ENCODE data around the gene SIK2.

SIK2 gene

GRCh38 chr11:111623527-111624030 lies 21.3 kb downstream of the SIK2 start:
- no peak for DNase-seq

DNA sequence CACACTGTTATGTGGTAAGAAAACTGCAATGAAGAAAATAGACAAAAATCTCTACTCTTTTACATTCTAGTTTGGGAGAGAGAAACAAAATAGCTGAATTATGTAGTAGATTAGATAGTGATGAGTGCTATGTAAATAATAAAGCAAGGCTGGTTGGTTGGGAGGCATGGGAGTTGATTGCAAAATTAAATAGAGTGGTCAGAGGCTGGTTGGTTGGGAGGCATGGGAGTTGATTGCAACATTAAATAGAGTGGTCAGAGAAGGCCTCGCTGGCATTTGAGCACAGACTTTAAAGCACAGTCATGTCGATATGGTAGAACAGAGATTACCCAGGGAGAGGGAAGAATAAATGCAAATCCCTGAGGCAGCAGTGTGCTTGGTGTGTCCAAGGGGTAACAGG lies 22.4 kb downstream of the SIK2 start:
- no peak for DNase-seq

GRCh38 chr11:111627591-111627990 lies 25.3 kb downstream of the SIK2 start:
- DNase-seq: no peak

DNA sequence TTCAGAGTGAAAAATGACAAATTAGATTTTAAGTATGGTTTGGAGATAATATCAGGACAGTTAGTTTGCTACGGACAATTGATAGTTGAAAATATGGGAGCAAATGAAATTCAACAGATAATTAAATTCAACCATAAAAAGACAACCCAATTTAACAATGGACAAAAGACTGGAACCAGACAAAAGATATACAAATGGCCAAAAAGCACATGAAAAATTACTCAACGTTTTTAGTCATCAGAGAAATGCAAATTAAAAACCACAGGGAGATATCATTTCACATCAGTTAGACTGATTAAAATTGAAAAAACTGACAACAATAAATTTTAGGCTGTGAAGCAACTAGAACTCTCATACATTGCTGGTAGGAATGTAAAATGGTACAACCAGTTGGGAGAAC lies 27.2 kb downstream of the SIK2 start:
- no peak for DNase-seq

DNA sequence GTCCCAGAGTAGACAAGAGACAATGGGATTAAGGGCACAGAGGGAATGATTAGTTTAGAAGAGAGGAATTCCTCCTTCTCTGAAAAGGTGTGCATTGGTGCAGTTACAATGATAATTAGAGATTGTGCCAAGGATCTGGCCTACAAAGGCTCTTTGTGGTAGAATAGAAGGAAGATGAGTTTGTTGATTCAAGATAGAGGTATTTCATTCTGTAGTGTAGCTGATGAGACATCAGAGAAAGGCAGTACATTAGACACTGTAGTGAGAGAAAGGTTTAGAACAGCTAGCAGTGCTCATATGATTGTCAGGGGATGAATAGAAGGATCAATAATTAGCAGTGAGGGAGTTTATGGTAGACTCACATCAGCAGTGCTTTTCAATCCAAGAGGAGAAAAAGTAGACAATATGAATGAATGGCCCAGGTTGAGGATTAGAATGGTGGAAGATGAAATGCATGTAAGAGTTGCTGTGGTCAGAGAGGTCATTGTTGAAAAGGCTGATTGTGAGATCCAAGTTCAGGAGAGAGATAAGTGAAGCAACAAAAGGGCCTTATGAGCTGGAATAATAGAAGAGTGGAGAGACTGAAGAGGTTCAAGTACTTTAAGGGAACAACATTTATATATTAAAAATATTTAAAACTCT lies 28.9 kb downstream of the SIK2 start:
- DNase-seq: no peak

- no peak for DNase-seq
Measured at GRCh38 chr11:111631666-111632039, 29.4 kb downstream of the SIK2 start.

GRCh38 chr11:111632516-111633220 lies 30.4 kb downstream of the SIK2 start:
- no peak for DNase-seq

DNA sequence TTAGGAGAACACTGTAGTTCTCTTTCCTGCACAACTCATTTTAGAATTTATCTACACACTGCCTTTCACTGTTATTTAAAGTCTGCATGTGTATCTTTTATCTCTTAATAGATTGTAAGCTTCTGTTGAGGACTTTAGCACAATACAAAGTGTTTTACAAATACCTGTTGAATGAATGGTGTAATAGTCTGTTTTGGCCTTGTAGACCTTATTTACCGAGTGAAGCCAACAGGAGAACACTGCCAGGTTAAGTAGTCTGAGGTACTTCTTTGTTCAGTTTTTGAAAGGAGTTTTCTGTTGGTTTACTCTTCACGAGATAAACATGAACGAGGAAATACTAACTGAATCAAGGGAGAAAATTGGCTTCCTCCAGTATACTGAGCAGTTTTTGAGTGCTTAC lies 31.0 kb downstream of the SIK2 start:
- DNase-seq: no peak

- DNase-seq: no peak
Measured at GRCh38 chr11:111633756-111634362, 31.6 kb downstream of the SIK2 start.

DNA sequence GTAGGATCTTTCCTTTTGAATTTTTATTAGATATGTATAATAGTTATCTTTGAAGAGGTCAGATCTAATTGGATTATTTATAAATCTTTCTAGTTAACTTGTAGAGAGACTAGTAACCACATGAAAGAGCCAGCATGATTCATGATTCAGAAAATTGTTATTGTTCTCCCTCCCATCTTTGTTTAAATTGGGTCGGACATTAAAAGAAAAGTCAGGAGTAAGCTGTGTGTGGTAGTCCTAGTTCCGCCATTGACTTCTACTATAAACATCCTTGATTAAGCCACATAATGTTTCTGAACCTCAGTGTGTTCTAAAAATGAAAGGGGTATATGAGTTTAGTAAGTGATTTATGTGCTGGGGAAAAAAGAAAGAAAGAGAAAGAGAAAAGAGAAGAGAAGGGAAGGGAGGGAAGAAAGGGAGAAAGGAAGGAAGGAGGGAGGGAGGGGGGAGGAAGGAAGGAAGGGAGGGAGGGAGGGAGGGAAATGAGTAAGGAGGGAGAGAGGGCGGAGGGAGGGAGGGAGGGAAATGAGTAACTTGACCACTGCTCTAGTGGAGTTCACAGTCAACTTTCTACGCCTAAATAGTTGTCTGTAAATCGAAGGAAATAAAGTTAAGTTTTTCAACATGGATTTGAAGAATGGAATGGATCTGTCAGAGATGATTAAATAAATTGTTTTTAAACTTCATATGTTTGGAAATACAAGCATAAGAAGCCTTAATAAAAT lies 32.9 kb downstream of the SIK2 start:
- no peak for DNase-seq

GRCh38 chr11:111635706-111636045 lies 33.4 kb downstream of the SIK2 start:
- DNase-seq: peak in 38 of 56 donors; percentile 2 to 60 (median 20)

GRCh38 chr11:111637885-111638284 lies 35.6 kb downstream of the SIK2 start:
- no peak for DNase-seq

DNA sequence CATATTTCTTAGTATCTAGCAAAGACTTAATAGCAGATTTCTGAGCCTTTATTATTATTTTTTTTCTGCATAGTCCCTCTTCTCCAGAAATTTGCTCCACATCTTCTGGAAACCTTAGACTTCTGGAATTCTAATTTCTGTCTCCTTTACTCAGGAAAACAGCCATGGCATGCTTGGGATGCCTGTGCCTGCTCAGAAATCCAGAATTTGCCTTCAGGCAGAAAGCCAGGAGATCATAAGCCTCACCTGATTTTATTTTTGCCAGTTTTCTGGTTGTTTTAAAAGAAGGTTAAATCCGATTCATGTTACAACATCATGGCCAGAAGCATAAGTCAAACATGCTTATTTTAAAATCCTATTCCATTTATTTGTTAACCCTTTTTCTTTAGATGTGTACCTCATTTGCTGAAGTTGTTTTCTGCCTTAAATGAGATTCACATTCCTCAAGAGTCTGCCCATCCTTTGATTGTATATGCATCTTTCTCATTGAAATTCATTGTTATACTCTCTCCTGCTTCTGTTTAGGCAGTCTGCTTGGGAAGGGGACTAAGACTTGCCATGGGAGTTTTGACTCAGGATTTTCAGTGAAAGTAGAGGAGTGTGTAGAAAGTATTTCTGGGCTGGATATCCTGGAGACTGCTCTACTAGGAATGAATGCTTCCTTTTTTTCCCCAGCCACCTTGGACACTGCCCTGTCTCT lies 37.1 kb downstream of the SIK2 start:
- DNase-seq: no peak

DNA sequence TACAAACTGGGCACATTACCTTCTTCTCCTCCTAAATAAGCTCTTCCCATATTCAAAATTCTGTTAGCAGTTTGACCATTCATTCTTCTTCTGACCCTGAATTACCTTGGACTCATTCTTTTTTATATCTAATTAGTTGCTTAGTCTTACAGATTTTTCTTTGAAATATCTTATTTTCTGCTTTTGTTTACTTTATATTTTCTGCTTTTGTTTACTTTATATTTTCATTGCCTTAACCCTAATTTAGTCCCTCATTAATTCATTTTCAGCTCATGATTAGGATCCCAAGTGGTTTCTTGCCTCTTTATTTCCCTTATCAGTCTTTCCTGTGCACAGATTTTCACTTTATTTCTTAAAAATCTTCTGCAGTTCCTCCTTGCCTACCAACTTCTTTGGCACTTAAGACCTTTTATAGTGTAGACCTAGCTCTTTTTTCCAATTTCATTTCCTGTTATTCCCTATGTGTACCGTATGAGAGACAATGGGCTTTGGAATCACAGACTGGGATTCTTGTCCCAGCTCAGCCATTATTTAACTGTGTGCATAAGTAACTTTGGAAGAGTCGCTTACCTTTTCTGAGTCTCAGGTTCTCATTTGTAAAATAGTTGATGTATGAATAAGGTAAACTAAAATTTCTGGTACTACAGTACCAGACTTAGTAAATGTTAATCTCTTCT lies 39.2 kb downstream of the SIK2 start:
- no peak for DNase-seq

DNA sequence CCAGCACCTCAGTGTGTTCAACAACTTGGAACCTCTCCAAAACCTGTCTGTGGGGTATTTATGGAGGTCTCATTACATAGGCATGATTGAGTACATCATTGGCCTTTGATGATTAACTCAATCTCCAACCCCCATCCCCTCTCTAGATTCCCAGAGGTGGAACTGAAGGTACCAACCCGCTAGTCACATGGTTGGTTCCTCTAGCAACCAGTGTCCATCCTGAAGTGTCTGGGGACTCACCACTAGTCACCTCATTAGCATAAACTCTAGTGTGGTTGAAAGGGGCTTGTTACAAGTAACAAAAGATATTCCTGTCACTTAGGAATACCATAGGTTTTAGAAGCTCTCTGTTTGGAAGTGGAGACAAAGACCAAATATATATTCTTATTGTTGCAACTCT lies 40.3 kb downstream of the SIK2 start:
- DNase-seq: no peak

DNA sequence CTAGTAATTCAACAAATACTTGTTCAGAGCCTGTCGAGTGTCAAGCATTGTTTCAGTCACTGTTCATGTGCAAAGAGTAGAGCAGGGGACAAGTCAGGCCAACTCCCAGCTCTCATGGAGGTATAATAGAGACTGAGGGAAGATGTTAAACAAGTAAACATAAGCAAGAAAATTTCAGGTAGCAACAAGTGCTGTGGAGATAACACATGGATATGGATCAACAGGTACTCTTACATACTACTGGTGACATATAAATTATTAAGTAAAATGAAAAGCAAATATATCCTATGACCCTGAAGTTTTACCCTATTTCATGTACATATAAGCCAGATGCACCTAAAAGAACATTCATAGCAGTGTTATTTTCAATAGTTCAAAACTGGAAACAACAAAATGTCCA lies 42.7 kb downstream of the SIK2 start:
- DNase-seq: no peak

DNA sequence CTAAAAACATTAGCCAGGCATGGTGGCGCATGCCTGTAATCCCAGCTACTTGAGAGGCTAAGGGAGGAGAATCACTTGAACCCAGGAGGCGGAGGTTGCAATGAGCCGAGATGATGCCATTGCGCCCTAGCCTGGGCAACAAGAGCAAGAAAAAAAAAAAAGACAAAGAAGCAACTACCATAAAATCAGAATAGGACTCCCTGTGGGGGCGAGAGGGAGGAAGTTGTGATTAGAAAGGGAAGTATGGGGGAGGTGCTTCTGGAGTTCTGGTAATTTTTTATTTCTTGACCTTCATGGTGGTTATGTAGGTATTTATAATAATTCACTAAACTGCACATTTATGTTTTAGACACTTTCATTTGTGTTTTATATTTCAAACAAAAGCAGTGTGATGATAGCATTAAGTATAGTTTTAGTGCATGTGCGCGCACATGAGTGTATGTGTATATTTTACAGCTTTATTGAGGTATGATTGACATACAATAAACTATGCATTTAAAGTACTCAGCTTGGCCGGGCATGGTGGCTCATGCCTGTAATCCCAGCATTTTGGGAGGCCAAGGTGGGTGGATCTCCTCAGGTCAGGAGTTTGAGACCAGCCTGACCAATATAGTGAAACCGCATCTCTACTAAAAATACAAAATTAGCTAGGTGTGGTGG lies 43.5 kb downstream of the SIK2 start:
- DNase-seq: no peak

- DNase-seq: peak in 1 of 56 donors; percentile 19
Measured at GRCh38 chr11:111651336-111651735, 49.1 kb downstream of the SIK2 start.

DNA sequence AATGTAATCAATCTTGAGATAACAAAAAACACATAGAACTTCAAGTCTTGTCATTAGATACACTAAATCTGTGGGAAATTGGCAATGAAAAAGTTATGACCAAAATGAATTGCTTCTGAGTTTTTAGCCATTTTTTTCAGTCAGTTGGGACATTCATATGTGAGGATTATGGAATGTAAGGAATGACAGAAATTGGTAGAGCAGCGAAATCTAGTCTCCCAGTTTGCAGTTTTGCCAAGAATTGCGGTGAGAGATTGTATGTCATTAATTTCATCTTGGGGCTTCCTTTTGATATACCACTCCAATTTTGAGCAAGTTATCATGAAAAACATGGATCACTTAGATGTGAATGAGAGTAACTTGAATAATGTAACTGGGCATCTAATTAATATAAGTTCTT lies 49.9 kb downstream of the SIK2 start:
- DNase-seq: no peak

DNA sequence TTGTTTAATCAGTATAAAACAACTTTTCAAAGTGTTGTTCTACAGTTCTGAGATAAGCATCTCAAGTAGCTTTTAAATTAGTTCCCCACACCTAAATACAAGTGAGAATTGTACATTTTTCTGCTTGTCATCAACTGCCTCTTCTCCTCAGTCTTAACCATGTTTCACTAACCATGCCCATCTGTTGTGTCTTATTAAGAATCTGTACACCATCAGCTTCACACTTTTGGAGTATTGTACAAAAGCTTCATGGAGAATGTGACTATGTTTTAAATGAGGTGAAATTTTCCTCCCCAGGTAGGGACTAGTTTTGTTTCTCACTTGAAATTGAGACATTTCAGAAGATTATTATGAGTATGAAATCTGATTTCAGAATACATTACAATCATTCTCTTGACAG lies 52.4 kb downstream of the SIK2 start:
- DNase-seq: no peak
